Measurements from ENCODE around the gene NFE2.

Gene NFE2

GRCh38 chr12:54294953-54295566, 5.8 kb downstream of the NFE2 start:
- Histone ChIP-seq H3K27ac (ENCODE audit: extremely low read depth, low read depth, low read length) (no peak overlapping the region), H3K4me1 (ENCODE audit: control insufficient read depth, insufficient read depth, low read length) (no peaks in the 10 kb centered on the region), H3K4me3 (ENCODE audit: low read depth, low read length) (no peak overlapping the region), H3K9me3 (ENCODE audit: control insufficient read depth, insufficient read depth, low read depth, low read length) (no peaks in the 10 kb centered on the region), H3K36me3 (ENCODE audit: control insufficient read depth in 2 of 2, insufficient read depth in 1 of 2, low read length in 2 of 2) (no peaks in the 10 kb centered on the region)
- ChIA-PET POLR2A (interaction anchor here (1.6 to 6.0 kb wide), 3 partner anchors 8 to 29 kb away, joined by 5 to 37 read pairs (median 8); partner anchors contain the start of genes CBX5, COPZ1 and HNRNPA1), CTCF (interaction anchor here (0.6 to 5.6 kb wide), 19 partner anchors 9 to 85 kb away, joined by 3 to 63 read pairs (median 9); partner anchors contain the start of gene COPZ1)
- TF ChIP-seq ZNF785 (tag by site-specific recombination; IDR thresholded peaks at IDR 0.05) (no peak), ZNF600 (tag by site-specific recombination; IDR thresholded peaks at IDR 0.05) (peak; percentile 82), IKZF3 (tag by site-specific recombination; IDR thresholded peaks at IDR 0.05) (peak; percentile 23), ZNF366 (tag by site-specific recombination; conservative IDR thresholded peaks at IDR 0.05) (peak; percentile 61), HOXD13 (CRISPR knock-in tag; IDR thresholded peaks at IDR 0.05; ENCODE audit: borderline replicate concordance) (no peak), ZSCAN23 (tag by site-specific recombination; IDR thresholded peaks at IDR 0.05) (no peak), ZNF473 (tag by site-specific recombination; IDR thresholded peaks at IDR 0.05) (no peak), OVOL3 (tag by site-specific recombination; IDR thresholded peaks at IDR 0.05) (no peak), ZNF169 (tag by site-specific recombination; IDR thresholded peaks at IDR 0.05) (no peak)
- TF ChIP-seq, protein P1, sequence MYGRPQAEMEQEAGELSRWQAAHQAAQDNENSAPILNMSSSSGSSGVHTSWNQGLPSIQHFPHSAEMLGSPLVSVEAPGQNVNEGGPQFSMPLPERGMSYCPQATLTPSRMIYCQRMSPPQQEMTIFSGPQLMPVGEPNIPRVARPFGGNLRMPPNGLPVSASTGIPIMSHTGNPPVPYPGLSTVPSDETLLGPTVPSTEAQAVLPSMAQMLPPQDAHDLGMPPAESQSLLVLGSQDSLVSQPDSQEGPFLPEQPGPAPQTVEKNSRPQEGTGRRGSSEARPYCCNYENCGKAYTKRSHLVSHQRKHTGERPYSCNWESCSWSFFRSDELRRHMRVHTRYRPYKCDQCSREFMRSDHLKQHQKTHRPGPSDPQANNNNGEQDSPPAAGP (tag by site-specific recombination; IDR thresholded peaks at IDR 0.05): no peak

DNA sequence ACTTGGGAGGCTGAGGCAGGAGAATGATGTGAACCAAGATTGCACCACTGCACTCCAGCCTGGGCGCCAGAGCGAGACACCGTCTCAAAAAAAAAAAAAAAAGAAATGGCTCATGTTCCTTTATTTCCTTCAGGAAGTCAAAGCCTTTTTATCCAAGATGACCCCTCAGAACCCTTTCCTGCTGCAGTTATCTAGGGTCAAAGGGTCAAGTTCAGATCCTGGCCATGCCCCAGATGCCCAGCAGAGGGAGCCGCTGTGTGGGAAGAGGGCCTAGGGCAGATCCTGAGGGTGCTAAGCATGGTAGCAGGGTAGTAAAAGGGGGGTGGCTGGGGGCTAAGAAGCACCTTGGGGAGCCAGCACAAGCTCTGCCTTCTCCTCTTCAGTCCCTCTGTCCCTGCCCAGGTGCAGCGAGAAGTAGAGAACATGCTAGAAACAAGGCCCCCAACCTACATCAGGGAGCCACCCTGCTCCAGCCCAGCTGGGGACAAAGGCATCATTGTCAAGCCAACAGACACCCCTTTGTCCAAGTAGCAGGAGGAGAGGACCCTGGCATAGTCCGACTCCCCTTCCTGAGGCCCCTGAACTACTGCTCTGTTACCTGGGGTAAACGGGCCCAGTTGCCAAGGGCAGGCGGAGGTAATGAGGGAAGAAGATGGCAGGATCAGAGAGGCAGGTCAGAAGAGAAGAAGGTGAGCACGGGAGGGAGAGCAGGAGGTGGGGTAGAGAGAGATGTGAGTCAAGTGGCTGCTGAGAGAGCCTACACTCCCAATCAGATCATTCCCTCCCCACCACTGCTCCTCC, 6.5 kb downstream of the NFE2 start:
- Histone ChIP-seq H3K36me3 (ENCODE audit: control insufficient read depth in 2 of 2, insufficient read depth in 1 of 2, low read length in 2 of 2) (no peaks in the 10 kb centered on the region), H3K27ac (ENCODE audit: extremely low read depth, low read depth, low read length) (no peak overlapping the region), H3K9me3 (ENCODE audit: control insufficient read depth, insufficient read depth, low read depth, low read length) (no peaks in the 10 kb centered on the region), H3K4me3 (ENCODE audit: low read depth, low read length) (no peak overlapping the region), H3K4me1 (ENCODE audit: control insufficient read depth, insufficient read depth, low read length) (no peaks in the 10 kb centered on the region)
- TF ChIP-seq ZBTB17 (tag by site-specific recombination; IDR thresholded peaks at IDR 0.05) (0 out of 2 replicates have a peak, but pooled peaks have one; percentile 4), MYNN (tag by site-specific recombination; IDR thresholded peaks at IDR 0.05; ENCODE audit: borderline replicate concordance) (no peak), ZXDB (tag by site-specific recombination; IDR thresholded peaks at IDR 0.05) (0 out of 2 replicates have a peak, but pooled peaks have one; percentile 18), CTCF (tag by site-specific recombination; IDR thresholded peaks at IDR 0.05) (peak; percentile 69), ZNF2 (tag by site-specific recombination; IDR thresholded peaks at IDR 0.05) (peak; percentile 61; the same call in 1 of the 2 replicates), ZNF423 (tag by site-specific recombination; IDR thresholded peaks at IDR 0.05) (0 out of 2 replicates have a peak, but pooled peaks have one; percentile 43), ZNF654 (tag by site-specific recombination; IDR thresholded peaks at IDR 0.05; ENCODE audit: low read depth) (peak; percentile 53), KLF7 (tag by site-specific recombination; IDR thresholded peaks at IDR 0.05; ENCODE audit: borderline replicate concordance) (no peak), ZNF10 (tag by site-specific recombination; IDR thresholded peaks at IDR 0.05) (no peak), IKZF3 (tag by site-specific recombination; IDR thresholded peaks at IDR 0.05) (peak; percentile 47; the same call in 1 of the 2 replicates), BCL11B (tag by site-specific recombination; IDR thresholded peaks at IDR 0.05; ENCODE audit: low read depth) (0 out of 2 replicates have a peak, but pooled peaks have one; percentile 36)
- TF ChIP-seq, protein P2, sequence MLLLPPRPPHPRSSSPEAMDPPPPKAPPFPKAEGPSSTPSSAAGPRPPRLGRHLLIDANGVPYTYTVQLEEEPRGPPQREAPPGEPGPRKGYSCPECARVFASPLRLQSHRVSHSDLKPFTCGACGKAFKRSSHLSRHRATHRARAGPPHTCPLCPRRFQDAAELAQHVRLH (tag by site-specific recombination; IDR thresholded peaks at IDR 0.05): peak; percentile 82; the same call in 1 of the 2 replicates
- TF ChIP-seq, protein P3, sequence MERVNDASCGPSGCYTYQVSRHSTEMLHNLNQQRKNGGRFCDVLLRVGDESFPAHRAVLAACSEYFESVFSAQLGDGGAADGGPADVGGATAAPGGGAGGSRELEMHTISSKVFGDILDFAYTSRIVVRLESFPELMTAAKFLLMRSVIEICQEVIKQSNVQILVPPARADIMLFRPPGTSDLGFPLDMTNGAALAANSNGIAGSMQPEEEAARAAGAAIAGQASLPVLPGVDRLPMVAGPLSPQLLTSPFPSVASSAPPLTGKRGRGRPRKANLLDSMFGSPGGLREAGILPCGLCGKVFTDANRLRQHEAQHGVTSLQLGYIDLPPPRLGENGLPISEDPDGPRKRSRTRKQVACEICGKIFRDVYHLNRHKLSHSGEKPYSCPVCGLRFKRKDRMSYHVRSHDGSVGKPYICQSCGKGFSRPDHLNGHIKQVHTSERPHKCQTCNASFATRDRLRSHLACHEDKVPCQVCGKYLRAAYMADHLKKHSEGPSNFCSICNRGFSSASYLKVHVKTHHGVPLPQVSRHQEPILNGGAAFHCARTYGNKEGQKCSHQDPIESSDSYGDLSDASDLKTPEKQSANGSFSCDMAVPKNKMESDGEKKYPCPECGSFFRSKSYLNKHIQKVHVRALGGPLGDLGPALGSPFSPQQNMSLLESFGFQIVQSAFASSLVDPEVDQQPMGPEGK (tag by site-specific recombination; IDR thresholded peaks at IDR 0.05): 0 out of 2 replicates have a peak, but pooled peaks have one; percentile 19
- ChIA-PET CTCF (interaction anchor here (0.6 to 5.6 kb wide), 27 partner anchors 8 to 1200 kb away, joined by 3 to 63 read pairs (median 7); partner anchors contain the start of gene COPZ1), POLR2A (interaction anchor here (1.2 to 6.0 kb wide), 5 partner anchors 8 to 65 kb away, joined by 3 to 37 read pairs (median 8); partner anchors contain the start of genes CBX5, COPZ1 and HNRNPA1)

Data from HEK293 (cell line).